HAP-1 (cell line): ENCODE results near the gene IMMT.
"Not testable (repeated sequence)": the region's sequence is repeated elsewhere in the genome, so short reads cannot be mapped to it uniquely, and the experiment has no call there.

Experiments
- DNase-seq, 2 experiments: peaks; one replicate each; pipeline ENCODE4 v3.0.0-alpha.2; 2016 to 2020; ENCODE audit warnings: low spot score in 2 of 2
- H3K27me3 ChIP-seq: fragments of 250-450 bp; sonication (Bioruptor Pico); 2 replicates; pipeline ENCODE4 v1.5.1; 2020; ENCODE audit warnings: low read depth, mild to moderate bottlenecking, moderate library complexity
- H3K36me3 ChIP-seq: fragments of 250-450 bp; sonication (Bioruptor Pico); replicated peaks from 2 replicates; pipeline ENCODE4 v1.5.1; 2020; ENCODE audit warnings: mild to moderate bottlenecking
- H3K4me1 ChIP-seq: fragments of 250-450 bp; sonication (Bioruptor Pico); 2 replicates; pipeline ENCODE4 v1.5.1; 2020; ENCODE audit warnings: mild to moderate bottlenecking
- H3K4me3 ChIP-seq: fragments of 250-450 bp; sonication (Bioruptor Pico); 2 replicates; pipeline ENCODE4 v1.5.1; 2020; ENCODE audit warnings: mild to moderate bottlenecking, moderate library complexity
- H3K9me3 ChIP-seq: fragments of 250-450 bp; sonication (Bioruptor Pico); 2 replicates; pipeline ENCODE4 v1.5.1; 2020; ENCODE audit warnings: mild to moderate bottlenecking, moderate library complexity
- in situ Hi-C: fragments of 300-500 bp; cut with MboI; formaldehyde crosslinking; loops from 3 replicates; pipeline ENCODE4 v1.14.3; 2020; ENCODE audit warnings: low sequenced_read_pairs, inconsistent platforms, mixed read lengths

The IMMT gene

GRCh38 chr2:86202702-86203101 lies 7.4 kb upstream of the IMMT start:
- Histone ChIP-seq H3K4me1 (peaks cover 20% of the 10 kb centered on the region), H3K27me3 (no peaks in the 10 kb centered on the region), H3K4me3 (no peak overlapping the region), H3K9me3 (no peaks in the 10 kb centered on the region), H3K36me3 (peaks cover 25% of the 10 kb centered on the region)
- DNase-seq = no peak
- in situ Hi-C loops = no loop called here

DNA sequence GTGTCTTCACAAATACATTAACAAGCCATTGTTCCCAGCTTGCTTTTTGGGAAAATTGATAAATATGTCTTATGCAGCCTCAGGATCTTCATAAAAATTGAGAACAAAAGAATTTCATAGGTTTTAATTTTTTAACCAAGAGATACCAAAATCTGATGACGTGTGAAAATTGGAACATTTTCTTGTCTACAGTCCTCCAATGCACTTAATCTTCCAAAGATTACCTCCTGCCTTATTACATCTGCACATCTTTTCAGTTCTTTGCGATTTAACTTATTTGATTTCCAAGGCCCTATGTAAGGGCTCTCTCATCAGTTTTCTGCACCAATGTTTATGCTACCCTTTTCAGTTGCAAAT lies 7.1 kb upstream of the IMMT start:
- Histone ChIP-seq H3K4me1 (peaks cover 20% of the 10 kb centered on the region), H3K4me3 (peak overlapping the region; percentile 11; the same call in 1 of the 2 replicates), H3K27me3 (no peaks in the 10 kb centered on the region), H3K36me3 (peaks cover 21% of the 10 kb centered on the region), H3K9me3 (no peaks in the 10 kb centered on the region)
- in situ Hi-C loops = no loop called here
- no peak for DNase-seq

DNA sequence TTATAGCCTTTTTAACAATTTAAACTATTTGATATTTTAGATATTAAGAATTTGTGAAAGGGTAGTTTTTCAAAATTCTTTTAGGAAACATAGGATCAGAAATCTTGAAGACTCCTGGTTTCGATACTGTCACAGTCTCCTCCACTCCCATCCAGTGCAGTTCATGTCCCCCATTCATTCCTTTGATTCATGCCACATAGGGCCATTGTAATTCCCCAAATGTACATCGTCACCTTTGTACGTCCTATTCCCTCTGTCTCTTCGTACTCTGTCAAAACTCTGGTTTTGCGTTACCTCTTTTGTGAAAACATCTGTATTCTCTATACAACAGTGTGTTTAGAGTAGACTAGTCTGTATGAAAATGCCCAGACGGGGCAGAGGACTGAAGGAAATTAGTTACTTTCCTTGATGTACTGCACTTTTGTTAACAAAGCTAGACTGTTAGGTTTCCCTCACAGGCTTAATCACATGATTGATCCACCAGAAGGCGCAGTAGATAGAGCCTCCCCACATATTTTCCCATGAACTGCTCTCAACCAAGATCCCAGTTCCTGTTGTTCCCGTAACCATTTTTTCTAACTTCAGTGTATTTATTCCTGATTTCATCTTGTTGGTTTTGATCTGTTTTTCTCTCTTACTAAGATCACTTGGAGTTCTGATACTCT lies 6.5 kb upstream of the IMMT start:
- Histone ChIP-seq H3K9me3 (no peaks in the 10 kb centered on the region), H3K4me1 (peaks cover 20% of the 10 kb centered on the region), H3K27me3 (no peaks in the 10 kb centered on the region), H3K36me3 (peaks cover 16% of the 10 kb centered on the region), H3K4me3 (peak overlapping the region; percentile 11)
- in situ Hi-C loops = no loop called here
- peak; percentile 29 to 59 for DNase-seq

DNA sequence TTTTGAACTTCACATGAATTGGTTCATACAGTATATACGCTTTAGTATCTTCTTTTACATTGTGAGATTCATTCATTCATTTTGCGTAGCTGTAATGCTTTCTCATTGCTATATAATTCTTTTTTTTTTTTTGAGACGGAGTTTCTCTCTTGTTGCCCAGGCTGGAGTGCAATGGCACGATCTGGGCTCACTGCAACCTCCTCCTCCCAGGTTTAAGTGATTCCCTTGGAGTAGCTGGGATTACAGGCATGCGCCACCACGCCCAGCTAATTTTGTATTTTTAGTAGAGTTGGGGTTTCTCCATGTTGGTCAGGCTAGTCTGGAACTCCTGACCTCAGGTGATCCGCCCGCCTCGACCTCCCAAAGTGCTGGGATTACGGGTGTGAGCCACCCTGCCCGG lies 5.3 kb upstream of the IMMT start:
- H3K4me3 ChIP-seq = peak overlapping the region; percentile 67
- H3K9me3 ChIP-seq = not testable (repeated sequence)

GRCh38 chr2:86199834-86200177 lies 4.5 kb upstream of the IMMT start:
- H3K27me3 ChIP-seq = no peaks in the 10 kb centered on the region
- H3K9me3 ChIP-seq = no peaks in the 10 kb centered on the region
- in situ Hi-C loops = loop anchor here (10.0 kb wide), 1 partner anchor 245 kb away; the partner anchor contains the start of gene KDM3A
- H3K4me1 ChIP-seq = peaks cover 20% of the 10 kb centered on the region
- peak overlapping the region; percentile 67 for H3K4me3 ChIP-seq
- H3K36me3 ChIP-seq = peaks cover 7% of the 10 kb centered on the region
- no peak for DNase-seq

More for the DNA sequence above, 5.3 kb upstream of the IMMT start:
- in situ Hi-C loops, H3K27me3 ChIP-seq, H3K36me3 ChIP-seq, DNase-seq: not testable (repeated sequence)
- H3K4me1 ChIP-seq = peaks cover 20% of the 10 kb centered on the region

DNA sequence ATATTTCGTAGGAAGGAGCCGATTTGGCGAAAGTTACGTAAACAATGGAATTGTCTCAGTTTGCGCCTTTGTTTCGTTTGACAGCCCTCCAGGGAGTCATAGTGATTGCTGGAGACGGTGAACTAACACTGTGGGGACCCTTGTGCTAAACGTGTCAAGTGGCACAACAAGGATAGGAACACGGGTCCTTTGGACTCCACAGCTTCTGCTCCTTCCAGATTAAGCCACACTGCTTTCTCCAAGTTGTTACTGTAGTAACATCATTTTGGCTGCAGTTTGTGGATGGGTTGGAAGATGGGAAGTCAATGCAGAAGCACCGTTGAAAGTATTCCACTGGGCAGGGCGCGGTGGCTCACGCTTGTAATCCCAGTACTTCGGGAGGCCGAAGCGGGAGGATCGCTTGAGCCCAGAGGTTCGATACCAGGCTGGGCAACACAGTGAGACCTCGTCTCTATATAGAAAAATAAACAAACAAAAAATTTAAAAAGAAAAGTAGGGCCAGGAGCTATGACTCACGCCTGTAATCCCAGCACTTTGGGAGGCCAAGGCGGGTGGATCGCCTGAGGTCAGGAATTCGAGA lies 636 bp upstream of the IMMT start:
- peak in 1 of 2 experiments; percentile 24 for DNase-seq
- no peaks in the 10 kb centered on the region; the same call in 1 of the 2 replicates for H3K36me3 ChIP-seq
- H3K4me1 ChIP-seq = peaks cover 12% of the 10 kb centered on the region
- in situ Hi-C loops = loop anchor here (10.0 kb wide), 1 partner anchor 249 kb away; the partner anchor contains the start of gene KDM3A
- H3K27me3 ChIP-seq = no peaks in the 10 kb centered on the region
- no peaks in the 10 kb centered on the region for H3K9me3 ChIP-seq
- H3K4me3 ChIP-seq = peak overlapping the region; percentile 98

- in situ Hi-C loops = loop anchor here (10.0 kb wide), 1 partner anchor 250 kb away; the partner anchor contains the start of gene KDM3A
- Histone ChIP-seq H3K27me3 (no peaks in the 10 kb centered on the region), H3K4me3 (peak overlapping the region; percentile 98), H3K4me1 (peaks cover 7% of the 10 kb centered on the region), H3K9me3 (no peaks in the 10 kb centered on the region), H3K36me3 (no peaks in the 10 kb centered on the region; the same call in none of the 2 replicates)
- DNase-seq = no peak
Observed at GRCh38 chr2:86194751-86195054, 559 bp downstream of the IMMT start.

- H3K36me3 ChIP-seq = no peaks in the 10 kb centered on the region; the same call in none of the 2 replicates
Observed at GRCh38 chr2:86193901-86194567, 1.2 kb downstream of the IMMT start.

DNA sequence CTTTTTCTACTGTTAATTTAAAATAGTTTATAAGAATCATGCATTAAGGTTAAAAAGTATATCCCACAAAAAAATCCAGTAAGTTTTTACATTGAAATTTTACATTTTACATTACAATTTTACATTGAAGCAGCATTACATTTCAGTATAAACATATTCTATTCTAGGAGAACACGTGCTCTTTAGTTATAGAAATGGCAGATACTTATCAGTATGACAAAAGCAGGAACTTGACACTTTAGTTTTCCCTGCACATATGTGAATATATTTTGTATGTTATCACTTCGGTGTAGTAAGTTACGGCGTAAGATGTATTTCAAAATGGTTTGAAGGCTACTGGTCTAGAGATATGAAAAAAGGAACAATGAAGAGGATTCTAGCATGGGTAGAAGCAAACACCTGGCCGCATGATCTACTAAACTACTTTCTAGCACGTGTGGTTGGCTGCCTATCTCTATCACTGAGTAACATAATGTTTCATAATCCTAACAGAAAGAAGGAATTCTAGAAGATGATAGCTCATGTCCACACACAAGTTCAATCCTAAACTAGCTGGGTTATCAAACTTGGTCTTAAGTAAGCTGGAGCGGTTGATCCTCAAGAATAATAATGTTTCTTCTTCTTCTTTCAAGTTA lies 5.4 kb downstream of the IMMT start:
- in situ Hi-C loops = loop anchor here (10.0 kb wide), 1 partner anchor 255 kb away; the partner anchor contains the start of gene KDM3A
- peaks cover 15% of the 10 kb centered on the region for H3K4me1 ChIP-seq

More at GRCh38 chr2:86193901-86194567, 1.2 kb downstream of the IMMT start:
- no peaks in the 10 kb centered on the region for H3K9me3 ChIP-seq
- peak overlapping the region; percentile 98 for H3K4me3 ChIP-seq
- peaks cover 7% of the 10 kb centered on the region for H3K4me1 ChIP-seq
- in situ Hi-C loops = loop anchor here (10.0 kb wide), 1 partner anchor 251 kb away; the partner anchor contains the start of gene KDM3A
- H3K27me3 ChIP-seq = no peaks in the 10 kb centered on the region
- no peak for DNase-seq

DNA sequence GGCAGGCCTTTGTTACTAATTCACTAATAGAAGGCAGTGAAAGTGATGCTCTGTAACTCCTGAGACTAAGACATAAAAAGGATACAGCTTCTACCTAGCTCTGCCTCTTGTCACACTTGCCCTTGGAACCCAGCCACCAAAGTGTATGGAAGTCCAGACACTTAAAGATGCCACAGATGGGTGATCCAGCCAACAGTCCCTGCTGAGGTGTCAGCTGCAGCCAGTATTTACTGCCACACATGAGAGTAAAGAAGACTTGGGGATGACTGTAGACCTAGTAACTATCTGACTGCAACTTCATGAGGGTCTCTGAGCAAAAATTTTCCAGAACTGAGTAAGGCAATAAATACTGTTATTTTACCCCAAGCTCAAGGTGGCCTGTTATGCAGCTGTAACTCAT lies 8.8 kb downstream of the IMMT start:
- no peak for DNase-seq
- Histone ChIP-seq H3K9me3 (no peaks in the 10 kb centered on the region), H3K36me3 (no peaks in the 10 kb centered on the region; the same call in 1 of the 2 replicates), H3K27me3 (no peaks in the 10 kb centered on the region), H3K4me1 (peaks cover 11% of the 10 kb centered on the region), H3K4me3 (no peak overlapping the region)
- in situ Hi-C loops = no loop called here

More for the DNA sequence above, 5.4 kb downstream of the IMMT start:
- Histone ChIP-seq H3K9me3 (no peaks in the 10 kb centered on the region), H3K27me3 (no peaks in the 10 kb centered on the region), H3K36me3 (no peaks in the 10 kb centered on the region; the same call in none of the 2 replicates), H3K4me3 (no peak overlapping the region)
- no peak for DNase-seq

DNA sequence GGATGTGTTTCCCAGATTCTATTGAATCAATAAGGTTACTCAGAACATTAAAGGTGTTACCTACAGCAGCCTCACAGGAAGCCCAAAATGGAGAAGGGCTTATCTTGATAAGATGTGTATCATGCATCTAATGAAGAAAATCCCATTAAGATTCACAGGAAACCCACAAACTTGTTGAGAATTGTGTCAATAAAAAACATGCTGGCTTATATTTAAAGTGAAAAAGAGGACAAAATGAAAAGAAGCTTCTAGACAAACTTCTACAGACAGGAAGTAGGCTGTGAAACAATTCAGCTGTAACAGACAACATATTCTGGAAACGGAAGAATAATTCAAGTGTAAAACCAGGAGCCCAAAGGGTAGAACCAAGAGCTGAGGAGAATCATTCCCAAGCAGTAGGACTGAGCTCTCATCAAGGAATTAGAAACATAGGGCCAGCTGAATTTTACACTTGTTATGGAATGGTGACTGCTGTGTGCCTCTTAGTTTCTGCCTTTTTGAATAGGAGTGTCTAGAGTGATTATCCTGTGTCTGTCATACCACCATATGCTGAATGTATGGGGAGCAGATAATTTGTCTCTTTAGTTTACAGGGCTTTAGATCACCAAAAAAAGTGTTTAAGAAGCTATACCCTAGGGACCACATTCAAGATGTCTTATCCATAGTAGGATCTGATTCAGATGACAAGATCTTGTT lies 9.6 kb downstream of the IMMT start:
- peaks cover 4% of the 10 kb centered on the region for H3K36me3 ChIP-seq
- in situ Hi-C loops = no loop called here
- DNase-seq = no peak
- H3K4me1 ChIP-seq = peaks cover 11% of the 10 kb centered on the region
- H3K27me3 ChIP-seq = no peaks in the 10 kb centered on the region
- H3K4me3 ChIP-seq = no peak overlapping the region
- no peaks in the 10 kb centered on the region for H3K9me3 ChIP-seq

GRCh38 chr2:86176597-86176996 lies 18.7 kb downstream of the IMMT start:
- H3K9me3 ChIP-seq = no peaks in the 10 kb centered on the region
- H3K4me3 ChIP-seq = no peak overlapping the region
- H3K36me3 ChIP-seq = peaks cover 61% of the 10 kb centered on the region
- H3K4me1 ChIP-seq = peaks cover 4% of the 10 kb centered on the region
- DNase-seq = no peak
- in situ Hi-C loops = no loop called here
- no peaks in the 10 kb centered on the region for H3K27me3 ChIP-seq

DNA sequence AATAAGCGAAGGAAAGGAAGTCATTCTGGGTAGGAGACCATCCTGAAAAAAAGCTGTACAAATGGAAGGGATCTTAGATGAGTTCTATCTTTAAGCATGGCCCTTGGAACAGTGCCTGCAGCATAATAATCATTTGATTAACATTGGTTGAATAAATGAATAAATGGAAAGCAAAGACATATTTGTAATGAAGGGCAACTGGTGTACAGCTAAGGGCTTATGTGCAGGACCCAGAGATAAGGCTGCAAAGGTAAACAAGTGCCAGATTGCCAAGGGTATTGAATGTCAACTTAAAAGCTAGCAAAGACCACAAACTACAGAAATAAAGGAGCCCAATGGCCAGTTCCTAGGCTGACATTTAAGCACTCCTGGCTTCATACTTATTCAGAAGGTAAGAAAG lies 19.4 kb downstream of the IMMT start:
- H3K9me3 ChIP-seq = no peaks in the 10 kb centered on the region
- H3K4me1 ChIP-seq = peaks cover 4% of the 10 kb centered on the region
- H3K36me3 ChIP-seq = peaks cover 63% of the 10 kb centered on the region
- in situ Hi-C loops = no loop called here
- no peak for DNase-seq
- H3K27me3 ChIP-seq = no peaks in the 10 kb centered on the region
- H3K4me3 ChIP-seq = no peak overlapping the region
